ENCODE data around the gene LRBA.

The LRBA gene

DNA sequence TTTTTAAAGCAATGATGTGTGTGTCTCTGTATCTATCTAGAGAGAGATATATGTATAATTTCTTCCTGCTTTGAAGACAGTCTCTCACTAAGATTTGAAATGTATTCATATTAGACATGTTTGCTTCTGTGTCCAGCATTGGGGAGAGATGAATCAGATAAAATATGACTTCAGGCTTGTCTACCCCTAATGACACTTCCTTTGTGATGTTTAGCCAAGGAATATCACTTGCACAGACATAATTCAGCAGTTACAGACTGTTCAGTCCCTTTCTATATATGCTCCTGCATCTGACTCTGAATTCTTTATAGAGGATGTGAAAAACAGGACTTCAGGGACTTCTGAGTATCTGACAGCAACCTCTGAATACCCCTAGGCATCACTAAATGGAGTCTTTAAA lies 778.5 kb downstream of the LRBA start:
- DNase-seq (ENCODE audit: low read depth), result no peak

GRCh38 chr4:150235808-150236271 lies 779.2 kb downstream of the LRBA start:
- DNase-seq (ENCODE audit: low read depth), result no peak
- H3K4me3 ChIP-seq (ENCODE audit: low read length), result no peak overlapping the region
- TF ChIP-seq, protein P1, sequence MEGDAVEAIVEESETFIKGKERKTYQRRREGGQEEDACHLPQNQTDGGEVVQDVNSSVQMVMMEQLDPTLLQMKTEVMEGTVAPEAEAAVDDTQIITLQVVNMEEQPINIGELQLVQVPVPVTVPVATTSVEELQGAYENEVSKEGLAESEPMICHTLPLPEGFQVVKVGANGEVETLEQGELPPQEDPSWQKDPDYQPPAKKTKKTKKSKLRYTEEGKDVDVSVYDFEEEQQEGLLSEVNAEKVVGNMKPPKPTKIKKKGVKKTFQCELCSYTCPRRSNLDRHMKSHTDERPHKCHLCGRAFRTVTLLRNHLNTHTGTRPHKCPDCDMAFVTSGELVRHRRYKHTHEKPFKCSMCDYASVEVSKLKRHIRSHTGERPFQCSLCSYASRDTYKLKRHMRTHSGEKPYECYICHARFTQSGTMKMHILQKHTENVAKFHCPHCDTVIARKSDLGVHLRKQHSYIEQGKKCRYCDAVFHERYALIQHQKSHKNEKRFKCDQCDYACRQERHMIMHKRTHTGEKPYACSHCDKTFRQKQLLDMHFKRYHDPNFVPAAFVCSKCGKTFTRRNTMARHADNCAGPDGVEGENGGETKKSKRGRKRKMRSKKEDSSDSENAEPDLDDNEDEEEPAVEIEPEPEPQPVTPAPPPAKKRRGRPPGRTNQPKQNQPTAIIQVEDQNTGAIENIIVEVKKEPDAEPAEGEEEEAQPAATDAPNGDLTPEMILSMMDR (IDR thresholded peaks at IDR 0.05; ENCODE audit: insufficient read depth, low read depth, low read length, missing control alignments), result no peak

More for the DNA sequence above, 778.5 kb downstream of the LRBA start:
- TF ChIP-seq, protein P1 (IDR thresholded peaks at IDR 0.05; ENCODE audit: insufficient read depth, low read depth, low read length, missing control alignments), result no peak
- H3K4me3 ChIP-seq (ENCODE audit: low read length), result no peak overlapping the region

DNA sequence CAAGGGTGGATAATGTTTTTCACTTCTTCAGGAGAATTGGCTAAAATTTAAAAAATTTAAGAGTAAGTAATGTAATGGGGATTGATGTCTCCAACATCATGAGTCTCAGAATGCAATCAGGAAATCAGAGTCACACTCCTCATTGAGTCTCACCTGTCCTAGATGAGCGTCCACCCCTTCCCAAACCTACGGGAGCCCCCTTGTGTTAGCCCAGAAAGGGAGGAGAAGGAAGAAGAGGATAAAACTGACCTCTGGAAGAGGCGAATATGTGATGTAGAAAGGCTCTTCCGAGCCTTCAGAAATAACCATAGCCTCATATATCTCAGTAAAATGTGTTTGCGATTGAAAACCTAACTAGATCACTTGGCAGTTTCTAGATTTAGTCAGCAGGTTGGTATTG lies 779.8 kb downstream of the LRBA start:
- TF ChIP-seq, protein P1 (IDR thresholded peaks at IDR 0.05; ENCODE audit: insufficient read depth, low read depth, low read length, missing control alignments), result no peak
- no peak overlapping the region for H3K4me3 ChIP-seq (ENCODE audit: low read length)
- no peak for DNase-seq (ENCODE audit: low read depth)

- TF ChIP-seq, protein P1 (IDR thresholded peaks at IDR 0.05; ENCODE audit: insufficient read depth, low read depth, low read length, missing control alignments), result no peak
Observed at GRCh38 chr4:150234246-150234645, 780.8 kb downstream of the LRBA start.

GRCh38 chr4:150232029-150232428 lies 783.1 kb downstream of the LRBA start:
- DNase-seq (ENCODE audit: low read depth), result no peak
- no peak overlapping the region for H3K4me3 ChIP-seq (ENCODE audit: low read length)
- TF ChIP-seq, protein P1 (IDR thresholded peaks at IDR 0.05; ENCODE audit: insufficient read depth, low read depth, low read length, missing control alignments), result no peak

More at GRCh38 chr4:150234246-150234645, 780.8 kb downstream of the LRBA start:
- no peak for DNase-seq (ENCODE audit: low read depth)
- H3K4me3 ChIP-seq (ENCODE audit: low read length), result no peak overlapping the region

- no peak for DNase-seq (ENCODE audit: low read depth)
- TF ChIP-seq, protein P1 (IDR thresholded peaks at IDR 0.05; ENCODE audit: insufficient read depth, low read depth, low read length, missing control alignments), result no peak
- H3K4me3 ChIP-seq (ENCODE audit: low read length), result no peak overlapping the region
Observed at GRCh38 chr4:150231107-150231770, 783.8 kb downstream of the LRBA start.

DNA sequence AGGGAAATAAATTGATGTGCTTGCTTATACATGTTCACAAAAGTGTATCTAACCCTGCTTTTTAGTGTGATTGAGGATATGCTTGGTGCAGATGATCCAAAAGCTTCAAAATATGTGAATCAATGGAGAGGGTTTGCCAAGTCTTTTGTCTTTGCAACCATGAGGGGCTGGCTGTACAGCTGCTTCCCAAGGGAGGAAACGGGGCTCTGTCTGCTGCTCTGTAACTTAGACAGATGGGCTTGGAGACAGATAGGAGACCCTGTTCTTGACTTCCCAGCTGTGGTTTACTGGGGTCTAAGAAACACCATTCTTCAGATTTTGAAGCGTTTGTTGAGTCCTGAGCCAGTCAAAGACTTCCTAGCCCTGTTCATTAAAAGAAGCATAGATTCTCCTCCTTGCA lies 784.5 kb downstream of the LRBA start:
- no peak for DNase-seq (ENCODE audit: low read depth)
- TF ChIP-seq, protein P1 (IDR thresholded peaks at IDR 0.05; ENCODE audit: insufficient read depth, low read depth, low read length, missing control alignments), result no peak

More for the DNA sequence above, 784.5 kb downstream of the LRBA start:
- H3K4me3 ChIP-seq (ENCODE audit: low read length), result no peak overlapping the region
